Thoracic aorta (tissue), 2 donors: ENCODE results near the gene FAM193B. TPM values are rescaled to one million over a fixed set of nuclear protein-coding genes. Genes with fewer than 3 reads are reported as not detected.

Source experiments
- ATAC-seq: fragments of 150-250 bp; one replicate; pipeline ENCODE4 v1.8.0; 2017; ENCODE audit warnings: low read depth; ENCODE audit not compliant: insufficient number of reproducible peaks, low FRiP score
- DNase-seq: peaks from one replicate; pipeline ENCODE4 v3.0.0-alpha.2; 2020; ENCODE audit warnings: low spot score
- H3K27ac ChIP-seq, 2 donors: fragments of 200-600 bp; sonication (generic); 1 replicate in 1 of 2; 2 replicates in 1 of 2; pipeline ENCODE4 v1.5.1; 2016; ENCODE audit warnings: mild to moderate bottlenecking in 2 of 2, moderate library complexity in 2 of 2
- H3K27me3 ChIP-seq: fragments of 200-600 bp; sonication (generic); replicated peaks from 2 replicates; pipeline ENCODE4 v1.6.0; 2016; ENCODE audit warnings: mild to moderate bottlenecking; ENCODE audit not compliant: insufficient read depth
- H3K36me3 ChIP-seq: fragments of 200-600 bp; sonication (generic); one replicate; pipeline ENCODE4 v1.5.1; 2016
- H3K4me1 ChIP-seq, 2 donors: fragments of 200-600 bp; sonication (generic); 1 replicate in 1 of 2; 2 replicates in 1 of 2; pipeline versions ENCODE4 v1.5.1 to v1.6.0; 2016; ENCODE audit warnings: low read depth in 2 of 2, mild to moderate bottlenecking in 1 of 2; ENCODE audit not compliant: control insufficient read depth in 1 of 2
- H3K4me3 ChIP-seq: fragments of 200-600 bp; sonication (generic); 2 replicates; pipeline ENCODE4 v1.5.1; 2016; ENCODE audit warnings: mild to moderate bottlenecking
- H3K9me3 ChIP-seq: fragments of 200-600 bp; sonication (generic); 2 replicates; pipeline ENCODE4 v1.5.1; 2016
- CTCF ChIP-seq: fragments of 200-600 bp; sonication (generic); IDR thresholded peaks from one replicate; pipeline ENCODE4 v1.5.1; 2019; ENCODE audit warnings: antibody characterized with exemption
- total RNA-seq, 2 donors: library from RNA; depleted of rRNA; stranded (reverse); fragments of >200 nt; gene quantifications; one replicate each; pipeline versions ENCODE4 v1.1.0 to v1.2.3, GENCODE V29; 2016

The FAM193B gene
- total RNA-seq, 2 donors from 2014 or later: 76.6 to 103 TPM

GRCh38 chr5:177595991-177596774, 41.8 kb upstream of the FAM193B start:
- H3K4me3 ChIP-seq: no peak overlapping the region
- TF ChIP-seq CTCF: no peak
- H3K27me3 ChIP-seq: no peaks in the 10 kb centered on the region
- H3K36me3 ChIP-seq: peaks cover 29% of the 10 kb centered on the region
- H3K9me3 ChIP-seq: no peaks in the 10 kb centered on the region
- peaks cover 12 to 26% of the 10 kb centered on the region in 2 donors for H3K4me1 ChIP-seq
- H3K27ac ChIP-seq: no peak overlapping the region
- ATAC-seq: no peak
- no peak for DNase-seq

GRCh38 chr5:177595026-177595585, 40.7 kb upstream of the FAM193B start:
- Histone ChIP-seq H3K4me3 (no peak overlapping the region), H3K9me3 (no peaks in the 10 kb centered on the region), H3K4me1 (peaks cover 12 to 19% of the 10 kb centered on the region in 2 donors), H3K27ac (no peak overlapping the region), H3K27me3 (no peaks in the 10 kb centered on the region), H3K36me3 (peaks cover 29% of the 10 kb centered on the region)
- no peak for ATAC-seq
- no peak for TF ChIP-seq CTCF
- DNase-seq: no peak

- TF ChIP-seq CTCF: no peak
- DNase-seq: no peak
- H3K4me3 ChIP-seq: no peak overlapping the region
- peaks cover 29% of the 10 kb centered on the region for H3K36me3 ChIP-seq
- H3K9me3 ChIP-seq: no peaks in the 10 kb centered on the region
- H3K27ac ChIP-seq: no peak overlapping the region
- ATAC-seq: no peak
- H3K27me3 ChIP-seq: no peaks in the 10 kb centered on the region
- H3K4me1 ChIP-seq: peaks cover 9 to 19% of the 10 kb centered on the region in 2 donors
Observed at GRCh38 chr5:177594071-177594470, 39.7 kb upstream of the FAM193B start.

GRCh38 chr5:177593511-177593910, 39.1 kb upstream of the FAM193B start:
- Histone ChIP-seq H3K27ac (no peak overlapping the region), H3K4me1 (peaks cover 8 to 19% of the 10 kb centered on the region in 2 donors), H3K9me3 (no peaks in the 10 kb centered on the region), H3K4me3 (no peak overlapping the region), H3K36me3 (peaks cover 29% of the 10 kb centered on the region), H3K27me3 (no peaks in the 10 kb centered on the region)
- TF ChIP-seq CTCF: no peak
- ATAC-seq (no peak), DNase-seq (no peak)

- peaks cover 29% of the 10 kb centered on the region for H3K36me3 ChIP-seq
- no peak for TF ChIP-seq CTCF
- no peak for DNase-seq
- H3K27ac ChIP-seq: peak overlapping the region in 1 of 2 donors; percentile 52
- no peaks in the 10 kb centered on the region for H3K9me3 ChIP-seq
- ATAC-seq: no peak
- H3K27me3 ChIP-seq: no peaks in the 10 kb centered on the region
- peak overlapping the region; percentile 78 for H3K4me3 ChIP-seq
- peaks cover 8 to 19% of the 10 kb centered on the region in 2 donors for H3K4me1 ChIP-seq
Observed at GRCh38 chr5:177592905-177593304, 38.5 kb upstream of the FAM193B start.
